ENCODE data around the gene RETN. TPM values are rescaled to one million over a fixed set of nuclear protein-coding genes. Genes with fewer than 3 reads are reported as not detected.

RETN gene
- polyA plus RNA-seq, 3 donors, result 42.1 to 119 (median 60.0) TPM

- peaks cover 4% of the 10 kb centered on the region for H4K20me1 ChIP-seq (ENCODE audit: insufficient read depth, low read length)
- H3K4me3 ChIP-seq (replicated peaks in 1 of 3; ENCODE audit: low read depth in 2 of 3, low read length in 3 of 3), result no peak overlapping the region
- Mint-ChIP-seq H3K4me3 (no peak overlapping the region), H3K9me3 (peaks cover 0 to 7% (median 0%) of the 10 kb centered on the region in 7 donors), H3K27ac (no peak overlapping the region), H3K4me1 (peaks cover 17% of the 10 kb centered on the region), H3K36me3 (peaks cover 62 to 82% of the 10 kb centered on the region in 2 donors), H3K27me3 (ENCODE audit: low read depth in 3 of 3) (peaks cover 0 to 2% (median 2%) of the 10 kb centered on the region in 3 donors)
- H3K36me3 ChIP-seq (replicated peaks in 1 of 2; ENCODE audit: control insufficient read depth in 1 of 2, insufficient read depth in 2 of 2, low read length in 2 of 2), result peaks cover 62 to 76% of the 10 kb centered on the region in 2 donors
- H3K4me1 ChIP-seq (ENCODE audit: control insufficient read depth in 1 of 2, insufficient read depth in 2 of 2, low read length in 2 of 2), result peaks cover 0 to 14% of the 10 kb centered on the region in 2 donors
- H3K4me2 ChIP-seq (replicated peaks; ENCODE audit: extremely low read depth, low read length, poor library complexity, severe bottlenecking), result no peak overlapping the region
- no peaks in the 10 kb centered on the region for H3K79me2 ChIP-seq (ENCODE audit: insufficient read depth, low read length)
- 97% methylated on average over 44 of the region's 57 CpGs for WGBS (ENCODE audit: insufficient coverage)
- intact Hi-C loops (cut with micrococcal nuclease), result loop anchor here in 1 of 2 donors (10.0 kb wide), 1 partner anchor 226 kb away; no protein-coding TSS in a partner anchor
- H3K27ac ChIP-seq (ENCODE audit: low read depth in 1 of 2, low read length in 2 of 2), result no peak overlapping the region
- H3K9me3 ChIP-seq (replicated peaks in 1 of 2; ENCODE audit: control insufficient read depth in 1 of 2, insufficient read depth in 1 of 2, low read length in 2 of 2), result no peaks in the 10 kb centered on the region
- no peak overlapping the region for H3K9ac ChIP-seq (ENCODE audit: insufficient read depth, low read length, poor library complexity, severe bottlenecking)
- DNase-seq, result no peak
- no peaks in the 10 kb centered on the region for H3K27me3 ChIP-seq (ENCODE audit: control insufficient read depth in 2 of 2, insufficient read depth in 2 of 2, low read length in 2 of 2)
- no peak overlapping the region for H2AFZ ChIP-seq (ENCODE audit: insufficient read depth, low read depth, low read length, poor library complexity, severe bottlenecking)
- no peak for TF ChIP-seq CTCF (IDR thresholded peaks at IDR 0.05)
Observed at GRCh38 chr19:7620442-7621412, 48.1 kb upstream of the RETN start.

- peaks cover 67 to 91% of the 10 kb centered on the region in 2 donors for H3K36me3 Mint-ChIP-seq
- intact Hi-C loops (cut with micrococcal nuclease), result loop anchor here in 1 of 2 donors (10.0 kb wide), 1 partner anchor 228 kb away; no protein-coding TSS in a partner anchor
- H3K27me3 ChIP-seq (ENCODE audit: control insufficient read depth in 2 of 2, insufficient read depth in 2 of 2, low read length in 2 of 2), result no peaks in the 10 kb centered on the region
- no peak for DNase-seq
- H3K79me2 ChIP-seq (ENCODE audit: insufficient read depth, low read length), result peaks cover 24% of the 10 kb centered on the region
- H3K9me3 ChIP-seq (replicated peaks in 1 of 2; ENCODE audit: control insufficient read depth in 1 of 2, insufficient read depth in 1 of 2, low read length in 2 of 2), result no peaks in the 10 kb centered on the region
- H3K4me3 ChIP-seq (replicated peaks in 1 of 3; ENCODE audit: low read depth in 2 of 3, low read length in 3 of 3), result no peak overlapping the region
- H3K4me1 Mint-ChIP-seq, result peaks cover 8% of the 10 kb centered on the region
- 96% methylated on average over 11 of the region's 16 CpGs for WGBS (ENCODE audit: insufficient coverage)
- H3K4me1 ChIP-seq (ENCODE audit: control insufficient read depth in 1 of 2, insufficient read depth in 2 of 2, low read length in 2 of 2), result peaks cover 0 to 8% of the 10 kb centered on the region in 2 donors
- H3K36me3 ChIP-seq (replicated peaks in 1 of 2; ENCODE audit: control insufficient read depth in 1 of 2, insufficient read depth in 2 of 2, low read length in 2 of 2), result peaks cover 76 to 97% of the 10 kb centered on the region in 2 donors
- H4K20me1 ChIP-seq (ENCODE audit: insufficient read depth, low read length), result peaks cover 4% of the 10 kb centered on the region
- H2AFZ ChIP-seq (ENCODE audit: insufficient read depth, low read depth, low read length, poor library complexity, severe bottlenecking), result no peak overlapping the region
- H3K4me3 Mint-ChIP-seq, result no peak overlapping the region
- no peak overlapping the region for H3K27ac ChIP-seq (ENCODE audit: low read depth in 1 of 2, low read length in 2 of 2)
- H3K27me3 Mint-ChIP-seq (ENCODE audit: low read depth in 3 of 3), result peaks cover 0 to 2% (median 0%) of the 10 kb centered on the region in 3 donors
- H3K4me2 ChIP-seq (replicated peaks; ENCODE audit: extremely low read depth, low read length, poor library complexity, severe bottlenecking), result no peak overlapping the region
- TF ChIP-seq CTCF (IDR thresholded peaks at IDR 0.05), result no peak
- no peak overlapping the region for H3K27ac Mint-ChIP-seq
- H3K9me3 Mint-ChIP-seq, result peaks cover 0 to 1% (median 0%) of the 10 kb centered on the region in 7 donors
- no peak overlapping the region for H3K9ac ChIP-seq (ENCODE audit: insufficient read depth, low read length, poor library complexity, severe bottlenecking)
Observed at GRCh38 chr19:7622933-7623685, 45.7 kb upstream of the RETN start.
